ENCODE results near the gene MT1A.

- TF ChIP-seq POLR2AphosphoS5 (IDR thresholded peaks at IDR 0.05; ENCODE audit: low read length) (no peak), SKIL (IDR thresholded peaks at IDR 0.05; ENCODE audit: low read depth, poor library complexity, severe bottlenecking) (no peak), MAX (IDR thresholded peaks at IDR 0.05; ENCODE audit: low read depth, low read length) (no peak), BHLHE40 (IDR thresholded peaks at IDR 0.05; ENCODE audit: borderline replicate concordance in 1 of 2, low read depth in 2 of 2, low read length in 1 of 2) (no peak), NR2C2 (IDR thresholded peaks at IDR 0.05; ENCODE audit: borderline replicate concordance, control insufficient read depth, insufficient read length, low read depth) (no peak), EP300 (IDR thresholded peaks at IDR 0.05; ENCODE audit: borderline replicate concordance in 1 of 2, control insufficient read depth in 1 of 2, low read depth in 2 of 2, low read length in 2 of 2) (no peak)
Measured at GRCh38 chr16:56641166-56641565, 2.7 kb downstream of the MT1A start.

All from GM12878 (cell line).